Smooth muscle cell (in vitro differentiated cells): ENCODE measurements around the gene APOD. TPM values are rescaled to one million over a fixed set of nuclear protein-coding genes. Genes with fewer than 3 reads are reported as not detected.
A peak's percentile ranks its signal among the peaks of the same experiment; 100 is the strongest.

Experiments
- DNase-seq: peaks from one replicate; lab custom pipeline; 2025; ENCODE audit not compliant: unreplicated experiment; lab: John Stamatoyannopoulos, UW
- H2AFZ ChIP-seq: fragments of 200-600 bp; sonication (generic); 2 replicates; pipeline ENCODE4 v1.6.0; 2016; ENCODE audit warnings: antibody characterized with exemption, low read depth, mild to moderate bottlenecking
- H3F3A ChIP-seq: fragments of 200-600 bp; sonication (generic); 2 replicates; pipeline ENCODE4 v1.6.0; 2017; ENCODE audit warnings: antibody characterized with exemption, low read depth
- H3K27ac ChIP-seq: fragments of 200-600 bp; sonication (generic); 2 replicates; pipeline ENCODE4 v1.5.1; 2016; ENCODE audit warnings: low read depth, mild to moderate bottlenecking
- H3K27me3 ChIP-seq: fragments of 200-600 bp; sonication (generic); 2 replicates; pipeline ENCODE4 v1.6.1; 2016; ENCODE audit warnings: low read depth, mild to moderate bottlenecking
- H3K36me3 ChIP-seq: fragments of 200-600 bp; sonication (generic); 2 replicates; pipeline ENCODE4 v1.5.1; 2016; ENCODE audit warnings: low read depth
- H3K4me1 ChIP-seq: fragments of 200-600 bp; sonication (generic); 2 replicates; pipeline ENCODE4 v1.5.1; 2016; ENCODE audit warnings: low read depth
- H3K4me2 ChIP-seq: fragments of 200-600 bp; sonication (generic); 2 replicates; pipeline ENCODE4 v1.6.0; 2016; ENCODE audit warnings: mild to moderate bottlenecking
- H3K4me3 ChIP-seq: fragments of 200-600 bp; sonication (generic); 2 replicates; pipeline ENCODE4 v1.5.1; 2016; ENCODE audit warnings: mild to moderate bottlenecking
- H3K79me2 ChIP-seq: fragments of 200-600 bp; sonication (generic); 2 replicates; pipeline ENCODE4 v1.6.0; 2016; ENCODE audit warnings: low read depth, mild to moderate bottlenecking
- H3K9ac ChIP-seq: fragments of 200-600 bp; sonication (generic); 2 replicates; pipeline ENCODE4 v1.6.0; 2016; ENCODE audit warnings: low read depth
- H3K9me3 ChIP-seq: fragments of 200-600 bp; sonication (generic); replicated peaks from 2 replicates; pipeline ENCODE4 v1.5.1; 2016; ENCODE audit warnings: low read depth
- H4K20me1 ChIP-seq: fragments of 200-600 bp; sonication (generic); 2 replicates; pipeline ENCODE4 v1.6.0; 2016; ENCODE audit warnings: low read depth
- WGBS: methylation state at CpG from one replicate; pipeline ENCODE4 v1.1.7; 2016; ENCODE audit warnings: low lambda C conversion rate; 5-methylcytosine and 5-hydroxymethylcytosine counted together
- polyA plus RNA-seq: library from polyadenylated mRNA; unstranded; fragments of >200 nt; fragmentation: Nextera tagmentation; extraction: Ambion mirVana; gene quantifications from 2 replicates; pipeline ENCODE4 v1.2.1, GENCODE V29; 2016
- total RNA-seq: library from RNA; depleted of rRNA; stranded (reverse); fragments of >200 nt; gene quantifications from 2 replicates; pipeline ENCODE4 v1.2.3, GENCODE V29; 2014
- TF ChIP-seq, protein P1 (sequence below): fragments of 200-600 bp; sonication (generic); IDR thresholded peaks from 2 replicates; pipeline ENCODE4 v1.5.1; 2017; ENCODE audit warnings: borderline replicate concordance, mild to moderate bottlenecking, antibody characterized with exemption; ENCODE audit not compliant: insufficient read depth, poor library complexity, severe bottlenecking

The APOD gene
- total and polyA plus RNA-seq, 2 experiments from 2014 or later: 0.39 to 2.2 TPM

- DNase-seq: no peak
- 56% methylated on average over 4 of the region's 4 CpGs for WGBS
- H3K4me3 ChIP-seq: no peak overlapping the region
- no peaks in the 10 kb centered on the region for H3K9me3 ChIP-seq
- H4K20me1 ChIP-seq: peaks cover 12% of the 10 kb centered on the region
- no peaks in the 10 kb centered on the region for H3K36me3 ChIP-seq
- H3K4me1 ChIP-seq: peaks cover 9% of the 10 kb centered on the region
- no peak overlapping the region for H3K4me2 ChIP-seq
- H3K79me2 ChIP-seq: peaks cover 14% of the 10 kb centered on the region
- peak overlapping the region; percentile 8 for H3K27ac ChIP-seq
- H3K9ac ChIP-seq: no peak overlapping the region
- TF ChIP-seq, protein P1, sequence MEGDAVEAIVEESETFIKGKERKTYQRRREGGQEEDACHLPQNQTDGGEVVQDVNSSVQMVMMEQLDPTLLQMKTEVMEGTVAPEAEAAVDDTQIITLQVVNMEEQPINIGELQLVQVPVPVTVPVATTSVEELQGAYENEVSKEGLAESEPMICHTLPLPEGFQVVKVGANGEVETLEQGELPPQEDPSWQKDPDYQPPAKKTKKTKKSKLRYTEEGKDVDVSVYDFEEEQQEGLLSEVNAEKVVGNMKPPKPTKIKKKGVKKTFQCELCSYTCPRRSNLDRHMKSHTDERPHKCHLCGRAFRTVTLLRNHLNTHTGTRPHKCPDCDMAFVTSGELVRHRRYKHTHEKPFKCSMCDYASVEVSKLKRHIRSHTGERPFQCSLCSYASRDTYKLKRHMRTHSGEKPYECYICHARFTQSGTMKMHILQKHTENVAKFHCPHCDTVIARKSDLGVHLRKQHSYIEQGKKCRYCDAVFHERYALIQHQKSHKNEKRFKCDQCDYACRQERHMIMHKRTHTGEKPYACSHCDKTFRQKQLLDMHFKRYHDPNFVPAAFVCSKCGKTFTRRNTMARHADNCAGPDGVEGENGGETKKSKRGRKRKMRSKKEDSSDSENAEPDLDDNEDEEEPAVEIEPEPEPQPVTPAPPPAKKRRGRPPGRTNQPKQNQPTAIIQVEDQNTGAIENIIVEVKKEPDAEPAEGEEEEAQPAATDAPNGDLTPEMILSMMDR: no peak
- H3F3A ChIP-seq: peaks cover under 1% of the 10 kb centered on the region
- H2AFZ ChIP-seq: peak overlapping the region; percentile 7
- H3K27me3 ChIP-seq: no peaks in the 10 kb centered on the region
These were observed 37.6 kb downstream of the APOD start for GRCh38 chr3:195546130-195546560.

DNA sequence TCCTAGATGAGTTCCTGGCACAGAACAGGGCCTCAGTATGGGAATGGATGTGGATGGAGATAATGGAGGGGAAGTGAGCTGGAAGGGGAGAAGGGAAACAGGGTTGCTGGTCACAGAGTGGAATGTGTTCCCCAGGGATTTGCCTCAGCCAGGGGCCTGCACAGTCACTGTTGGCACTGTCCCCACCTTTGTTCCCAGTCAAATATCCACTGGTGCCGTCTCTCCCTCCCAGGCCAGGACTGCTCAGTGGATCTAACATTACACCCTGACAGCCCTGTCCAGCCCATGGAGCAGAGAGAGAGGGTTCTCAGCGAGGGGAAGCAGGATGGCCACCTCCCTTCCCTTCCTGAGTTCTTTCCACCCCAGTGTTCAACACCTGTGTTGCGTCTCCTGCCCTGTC is 39.1 kb downstream of the APOD start:
- 91% methylated on average over 2 of the region's 3 CpGs for WGBS
- H3K79me2 ChIP-seq: peaks cover 29% of the 10 kb centered on the region
- TF ChIP-seq, protein P1: no peak
- H3K27ac ChIP-seq: no peak overlapping the region
- DNase-seq: no peak
- H3K36me3 ChIP-seq: no peaks in the 10 kb centered on the region
- H2AFZ ChIP-seq: no peak overlapping the region
- H4K20me1 ChIP-seq: peaks cover 27% of the 10 kb centered on the region
- no peaks in the 10 kb centered on the region for H3K27me3 ChIP-seq
- no peaks in the 10 kb centered on the region for H3K9me3 ChIP-seq
- no peak overlapping the region for H3K4me3 ChIP-seq
- H3K4me2 ChIP-seq: no peak overlapping the region
- peaks cover 9% of the 10 kb centered on the region for H3K4me1 ChIP-seq
- peaks cover 3% of the 10 kb centered on the region for H3F3A ChIP-seq
- no peak overlapping the region for H3K9ac ChIP-seq

DNA sequence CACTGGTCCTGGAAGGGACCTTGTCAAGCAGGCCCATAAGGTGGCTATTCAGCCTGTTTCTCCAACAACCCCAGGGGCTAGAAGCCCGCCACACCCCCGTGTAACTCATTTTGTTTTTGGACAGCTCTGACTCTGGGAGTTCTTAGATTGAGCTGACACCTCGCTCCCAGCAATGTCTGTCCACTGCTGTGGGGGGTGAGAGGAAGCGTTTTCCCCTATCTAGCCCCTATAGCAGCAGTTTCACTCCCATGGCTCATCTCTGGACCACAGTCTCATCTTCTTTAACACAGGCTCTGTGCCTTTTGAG is 39.6 kb downstream of the APOD start:
- H3K9ac ChIP-seq: no peak overlapping the region
- H4K20me1 ChIP-seq: peaks cover 32% of the 10 kb centered on the region
- TF ChIP-seq, protein P1: no peak
- H3K4me1 ChIP-seq: peaks cover 9% of the 10 kb centered on the region
- no peak overlapping the region for H2AFZ ChIP-seq
- peak overlapping the region; percentile 95 for H3K4me2 ChIP-seq
- no peak overlapping the region for H3K4me3 ChIP-seq
- H3K9me3 ChIP-seq: no peaks in the 10 kb centered on the region
- peaks cover 34% of the 10 kb centered on the region for H3K79me2 ChIP-seq
- 80% methylated on average over 4 of the region's 4 CpGs for WGBS
- peaks cover 3% of the 10 kb centered on the region for H3F3A ChIP-seq
- H3K27me3 ChIP-seq: no peaks in the 10 kb centered on the region
- H3K27ac ChIP-seq: no peak overlapping the region
- DNase-seq: no peak
- no peaks in the 10 kb centered on the region for H3K36me3 ChIP-seq

- Histone ChIP-seq H3K4me2 (peak overlapping the region; percentile 95), H3K79me2 (peaks cover 39% of the 10 kb centered on the region), H3K27ac (no peak overlapping the region), H3K9me3 (no peaks in the 10 kb centered on the region), H3K9ac (peak overlapping the region; percentile 94), H3K4me1 (peaks cover 9% of the 10 kb centered on the region), H2AFZ (peak overlapping the region; percentile 95), H3K4me3 (peak overlapping the region; percentile 78), H3K27me3 (no peaks in the 10 kb centered on the region), H3F3A (peaks cover 3% of the 10 kb centered on the region), H4K20me1 (peaks cover 37% of the 10 kb centered on the region), H3K36me3 (no peaks in the 10 kb centered on the region)
- no peak for DNase-seq
- 12% methylated on average over 38 of the region's 38 CpGs for WGBS
- TF ChIP-seq, protein P1: no peak
These were observed 40.1 kb downstream of the APOD start for GRCh38 chr3:195543500-195544229.
